Esophagus muscularis mucosa (tissue), 3 donors: ENCODE data around the gene TNFAIP8L1.

ENCODE experiments used
- CTCF ChIP-seq, 3 experiments: fragments of 200-600 bp in 2 of 3; fragments of 450-650 bp in 1 of 3; sonication (generic) in 2 of 3; IDR thresholded peaks; one replicate each; pipeline ENCODE4 v1.5.1; 2017 to 2019; ENCODE audit warnings: antibody characterized with exemption in 3 of 3, mild to moderate bottlenecking in 2 of 3, moderate library complexity in 1 of 3
- POLR2A ChIP-seq: fragments of 450-650 bp; IDR thresholded peaks from one replicate; pipeline ENCODE4 v1.6.1; 2017; ENCODE audit warnings: antibody characterized with exemption, moderate library complexity, mild to moderate bottlenecking, low read depth

DNA sequence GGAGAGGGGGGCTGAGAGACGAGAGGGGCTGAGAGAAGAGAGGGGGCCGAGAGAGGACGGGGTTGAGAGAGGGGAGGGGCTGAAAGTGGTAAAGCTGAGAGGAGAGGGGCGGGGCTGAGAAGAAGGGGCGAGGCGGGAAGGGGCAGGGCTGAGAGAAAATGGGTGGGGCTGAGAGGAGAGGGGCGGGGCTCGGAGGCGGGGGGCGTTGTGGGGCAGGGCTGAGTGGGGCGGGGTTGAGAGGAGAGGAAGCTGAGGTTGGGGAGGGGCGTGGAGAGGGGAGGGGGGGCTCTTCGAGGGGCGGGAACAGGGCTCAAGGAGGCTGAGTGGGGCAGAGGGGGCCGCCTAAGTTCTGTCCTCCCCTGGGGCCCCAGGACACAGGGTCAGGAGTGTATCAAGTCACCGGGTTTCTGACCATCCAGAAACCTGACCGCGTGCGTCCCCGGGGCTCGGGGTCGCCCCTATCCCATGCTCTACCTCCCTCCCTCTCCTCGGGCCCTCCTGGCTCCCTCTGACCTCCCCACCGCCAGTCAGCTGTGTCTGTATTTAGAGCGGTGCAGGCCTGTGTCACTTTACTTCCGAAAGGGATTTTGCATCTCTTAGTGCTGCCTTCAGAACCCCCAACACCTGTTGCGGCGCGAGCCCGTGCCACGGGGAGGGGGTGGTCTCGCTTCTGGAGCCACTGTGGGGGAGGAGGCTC lies 41.2 kb upstream of the TNFAIP8L1 start:
- TF ChIP-seq CTCF (IDR thresholded peaks at IDR 0.05): no peak
- no peak for TF ChIP-seq POLR2A
